Retinal pigment epithelial cell (primary cell): ENCODE measurements around the gene AHR.

Source experiments
- DNase-seq: peaks from one replicate; pipeline ENCODE4 v3.0.0-alpha.2; 2010; ENCODE audit warnings: low read depth
- H3K4me3 ChIP-seq: 2 replicates; pipeline ENCODE4 v1.5.1; 2011; ENCODE audit warnings: mild to moderate bottlenecking, low read length, control low read depth, moderate library complexity
- CTCF ChIP-seq: conservative IDR thresholded peaks from 2 replicates; pipeline ENCODE4 v1.5.1; 2011; ENCODE audit warnings: low read depth, low read length, control low read depth, inconsistent platforms

Gene AHR

GRCh38 chr7:17320657-17321056 lies 22.2 kb downstream of the AHR start:
- DNase-seq, result no peak
- TF ChIP-seq CTCF, result no peak

GRCh38 chr7:17325364-17325763 lies 26.9 kb downstream of the AHR start:
- no peak overlapping the region for H3K4me3 ChIP-seq
- TF ChIP-seq CTCF, result no peak
- DNase-seq, result no peak

More at GRCh38 chr7:17320657-17321056, 22.2 kb downstream of the AHR start:
- H3K4me3 ChIP-seq, result no peak overlapping the region

- no peak overlapping the region for H3K4me3 ChIP-seq
- TF ChIP-seq CTCF, result no peak
- DNase-seq, result no peak
Measured at GRCh38 chr7:17326378-17326777, 27.9 kb downstream of the AHR start.

GRCh38 chr7:17328641-17329040 lies 30.2 kb downstream of the AHR start:
- no peak for TF ChIP-seq CTCF
- DNase-seq, result no peak
- H3K4me3 ChIP-seq, result no peak overlapping the region

GRCh38 chr7:17329440-17329839 lies 31.0 kb downstream of the AHR start:
- TF ChIP-seq CTCF, result no peak
- no peak for DNase-seq
- H3K4me3 ChIP-seq, result no peak overlapping the region

GRCh38 chr7:17331891-17332501 lies 33.5 kb downstream of the AHR start:
- no peak for TF ChIP-seq CTCF
- no peak overlapping the region for H3K4me3 ChIP-seq
- no peak for DNase-seq

GRCh38 chr7:17333221-17333620 lies 34.8 kb downstream of the AHR start:
- no peak overlapping the region for H3K4me3 ChIP-seq
- DNase-seq, result no peak
- no peak for TF ChIP-seq CTCF
